ENCODE results near the gene ATP12A.

Gene ATP12A

DNA sequence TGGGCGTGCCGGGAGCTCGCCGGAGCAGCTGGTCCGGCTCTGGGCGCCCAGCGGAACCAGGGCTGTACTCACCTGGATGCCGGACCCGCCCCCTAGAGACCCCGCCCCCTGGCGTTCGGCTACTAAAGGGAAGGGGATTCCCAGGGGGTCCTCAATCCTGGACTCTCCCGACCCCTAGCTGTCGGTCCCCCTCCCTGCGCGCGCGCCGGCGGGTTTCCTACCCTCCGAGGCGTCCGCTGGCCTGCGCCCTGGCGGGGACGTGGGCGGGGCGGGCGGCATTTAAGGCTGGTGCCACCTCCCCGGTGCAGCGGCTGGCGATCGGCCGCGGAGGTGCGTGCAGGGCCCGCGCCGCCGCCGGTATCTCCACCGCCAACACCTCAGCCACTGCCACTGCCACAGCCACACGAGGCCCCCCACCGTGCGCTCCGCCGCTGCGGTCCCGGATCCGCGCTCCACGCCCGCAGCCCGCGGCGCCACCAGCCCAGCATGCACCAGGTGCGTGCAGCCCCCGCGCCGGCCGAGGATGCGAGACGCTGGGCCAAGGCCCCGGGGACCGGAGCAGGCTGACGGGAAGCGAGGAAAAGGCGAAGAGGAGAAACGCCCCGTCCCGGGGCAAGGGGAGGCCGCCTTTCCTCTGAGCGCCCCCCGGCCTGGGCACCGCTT lies at the start of gene ATP12A:
TSS of gene ATP12A (plus strand) at position 151 of the 663 bp plus-strand sequence. CDS start at position 487, 336 bp downstream.
- peak; percentile 12 for DNase-seq (ENCODE audit: low read depth)

- no peak for DNase-seq (ENCODE audit: low read depth)
Observed at GRCh38 chr13:24630851-24631620, 49.2 kb upstream of the ATP12A start.

DNA sequence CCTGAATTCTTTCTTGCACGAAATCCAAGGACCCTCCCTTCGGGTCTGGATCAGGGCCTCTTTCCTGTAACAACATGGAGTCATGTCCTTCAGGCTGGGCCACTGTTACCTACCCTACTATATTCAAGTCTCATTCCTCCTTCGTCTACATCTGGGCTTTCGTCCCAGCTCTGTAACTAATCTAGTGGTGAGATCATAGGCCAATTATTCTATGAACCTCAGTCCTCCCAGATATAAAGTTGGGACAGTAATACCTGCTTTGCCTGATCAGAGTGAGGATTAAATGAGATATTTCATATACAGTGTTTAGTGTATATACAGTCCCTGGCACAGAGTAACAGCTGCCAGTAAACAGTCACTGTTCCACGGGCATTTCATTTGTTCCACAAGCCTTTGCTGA lies 48.3 kb upstream of the ATP12A start:
- no peak for DNase-seq (ENCODE audit: low read depth)

DNA sequence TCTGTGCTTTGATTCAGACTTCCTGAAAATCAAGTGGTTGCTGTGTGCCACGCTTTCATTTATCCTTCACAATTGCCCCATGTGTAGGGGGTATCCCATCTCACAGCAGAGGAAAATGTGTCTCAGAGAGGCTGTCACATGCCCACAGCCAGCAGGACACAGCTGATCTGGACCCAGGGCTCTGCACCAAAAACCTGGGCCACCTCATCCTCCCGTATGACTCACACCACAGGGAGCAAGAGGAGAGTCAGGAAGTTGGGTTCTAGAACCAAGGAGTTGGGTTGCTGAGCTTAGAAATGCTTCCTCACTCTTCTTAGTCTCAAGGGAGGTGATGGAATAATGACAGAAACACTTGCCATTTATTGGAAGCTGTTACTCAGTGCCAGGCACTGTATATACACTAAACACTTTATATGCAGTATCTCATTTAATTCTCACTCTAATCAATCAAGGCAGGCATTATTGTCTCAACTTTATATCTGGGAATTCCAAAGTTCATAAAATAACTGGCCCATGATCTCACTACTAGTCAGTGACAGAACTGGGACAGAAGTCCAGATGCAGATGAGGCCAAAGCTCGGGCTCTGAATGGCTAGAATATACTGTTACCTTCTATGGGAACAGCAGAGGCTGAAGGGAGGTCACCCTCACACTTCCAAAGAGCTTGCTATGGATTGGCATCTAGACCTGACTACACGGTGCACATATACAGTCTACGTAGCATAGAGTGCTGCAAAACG lies 47.7 kb upstream of the ATP12A start:
- DNase-seq (ENCODE audit: low read depth), result no peak

- DNase-seq (ENCODE audit: low read depth), result no peak
Observed at GRCh38 chr13:24636776-24637175, 43.4 kb upstream of the ATP12A start.

DNA sequence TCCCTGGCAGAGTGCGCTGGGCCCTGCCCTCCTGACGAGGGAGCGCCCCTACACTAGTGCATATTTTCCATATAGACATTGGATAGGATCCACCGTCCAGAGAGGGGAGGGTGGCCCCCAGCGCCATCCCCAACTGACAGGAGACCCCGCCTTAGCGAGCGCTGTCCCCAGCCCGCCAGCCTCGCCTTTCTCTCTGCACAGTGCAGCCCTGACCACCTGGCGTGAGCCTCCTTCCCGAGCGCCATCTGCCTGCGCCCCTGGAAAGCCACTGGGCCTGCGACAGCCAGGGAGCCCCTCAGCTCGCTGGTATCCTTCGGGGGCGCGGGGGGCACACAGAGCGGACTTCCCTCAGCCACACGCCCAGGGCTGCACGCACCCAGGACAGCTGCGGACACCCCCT lies 42.1 kb upstream of the ATP12A start:
- no peak for DNase-seq (ENCODE audit: low read depth)

DNA sequence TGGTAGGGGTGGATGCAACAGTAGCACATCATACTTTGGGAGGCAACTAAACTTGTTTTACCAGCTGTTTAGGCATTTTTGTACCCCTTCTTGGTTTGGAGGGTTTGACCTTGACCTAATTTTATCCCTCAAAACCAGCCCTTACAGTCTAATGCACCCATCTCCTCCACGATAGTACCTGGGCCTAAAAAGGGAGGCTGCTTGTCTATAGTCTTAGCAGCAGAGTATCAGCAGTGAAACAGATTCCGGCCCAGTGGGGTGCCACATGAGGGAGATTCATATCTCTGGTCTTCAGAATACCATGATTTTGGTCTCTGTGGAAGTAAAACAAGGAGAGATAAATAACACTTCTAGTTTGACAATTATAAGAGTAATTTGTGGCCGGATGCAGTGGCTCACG lies 39.5 kb upstream of the ATP12A start:
- DNase-seq (ENCODE audit: low read depth), result no peak

DNA sequence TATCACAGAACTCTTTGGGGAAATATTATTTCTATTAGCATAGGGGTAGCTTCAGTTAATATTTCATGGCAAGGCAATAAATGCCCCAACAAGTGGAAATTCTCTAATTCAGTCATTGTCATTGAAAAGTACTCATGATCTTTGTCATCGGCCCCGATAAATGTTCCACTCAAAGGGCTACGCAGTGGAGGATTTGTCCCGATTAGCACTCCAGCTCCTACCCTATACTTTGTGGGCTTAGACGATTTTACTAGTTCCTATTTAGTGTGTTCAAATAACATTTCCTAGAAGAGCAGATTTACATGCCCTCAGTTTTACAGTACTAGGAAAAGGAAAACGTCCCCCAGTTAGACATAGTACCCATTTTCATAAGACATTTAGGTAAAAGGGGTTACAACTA lies 38.0 kb upstream of the ATP12A start:
- no peak for DNase-seq (ENCODE audit: low read depth)

DNA sequence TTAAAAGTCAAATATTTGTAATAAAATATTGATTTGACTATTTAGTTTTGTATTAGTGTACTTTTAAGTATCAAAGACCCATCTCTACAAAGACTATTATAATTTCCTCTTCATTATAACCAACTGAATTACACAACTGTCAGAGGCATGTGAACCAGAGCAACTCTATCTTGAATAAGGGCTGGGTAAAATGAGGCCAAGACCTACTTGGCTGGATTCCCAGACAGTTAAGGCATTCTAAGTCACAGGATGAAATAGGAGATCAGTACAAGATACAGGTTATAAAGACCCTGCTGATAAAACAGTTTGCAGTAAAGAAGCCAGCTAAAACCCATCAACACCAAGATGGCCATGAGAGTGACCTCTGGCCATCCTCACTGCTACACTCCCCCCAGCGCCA lies 36.2 kb upstream of the ATP12A start:
- no peak for DNase-seq (ENCODE audit: low read depth)

DNA sequence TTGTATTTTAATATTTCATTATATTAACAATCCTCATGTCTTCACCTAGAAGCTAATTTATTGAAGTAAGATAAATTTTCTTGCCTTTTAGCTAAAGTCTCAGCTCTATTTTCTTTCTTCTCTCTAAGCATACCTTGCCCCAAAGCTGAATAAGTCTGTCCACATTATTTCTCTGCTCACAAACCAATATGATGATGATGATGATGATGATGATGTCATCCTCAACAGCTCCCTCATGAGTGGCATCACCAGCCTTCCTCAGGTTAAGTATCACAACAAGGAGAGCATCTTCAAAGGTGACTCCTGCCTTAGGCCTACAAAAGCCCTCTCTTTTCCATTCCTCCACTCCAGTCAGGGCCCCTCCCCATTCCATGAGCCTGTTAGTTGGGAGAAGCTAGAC lies 31.9 kb upstream of the ATP12A start:
- no peak for DNase-seq (ENCODE audit: low read depth)

GRCh38 chr13:24648983-24649687 lies 31.1 kb upstream of the ATP12A start:
- DNase-seq (ENCODE audit: low read depth), result no peak

- DNase-seq (ENCODE audit: low read depth), result no peak
Observed at GRCh38 chr13:24649688-24650043, 30.5 kb upstream of the ATP12A start.

DNA sequence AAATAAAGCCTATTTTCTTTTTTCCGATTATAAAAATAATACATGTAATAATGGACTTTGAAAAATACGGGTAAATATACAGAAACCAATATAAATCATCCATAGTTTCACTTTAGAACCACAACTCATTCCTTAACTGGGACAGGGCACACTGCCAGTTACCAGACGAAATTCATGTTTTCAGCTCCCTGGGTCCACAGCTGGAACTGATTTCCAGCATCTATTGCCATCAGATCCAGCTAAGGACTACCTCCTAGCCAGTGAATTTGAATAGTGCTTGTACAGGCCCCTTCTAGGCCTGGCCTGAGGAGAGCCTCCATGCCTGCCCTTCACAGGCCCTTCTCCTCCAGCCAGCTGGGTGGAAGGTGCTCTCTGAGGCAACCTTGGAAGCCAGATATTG lies 30.0 kb upstream of the ATP12A start:
- no peak for DNase-seq (ENCODE audit: low read depth)

- no peak for DNase-seq (ENCODE audit: low read depth)
Observed at GRCh38 chr13:24651718-24652345, 28.4 kb upstream of the ATP12A start.

DNA sequence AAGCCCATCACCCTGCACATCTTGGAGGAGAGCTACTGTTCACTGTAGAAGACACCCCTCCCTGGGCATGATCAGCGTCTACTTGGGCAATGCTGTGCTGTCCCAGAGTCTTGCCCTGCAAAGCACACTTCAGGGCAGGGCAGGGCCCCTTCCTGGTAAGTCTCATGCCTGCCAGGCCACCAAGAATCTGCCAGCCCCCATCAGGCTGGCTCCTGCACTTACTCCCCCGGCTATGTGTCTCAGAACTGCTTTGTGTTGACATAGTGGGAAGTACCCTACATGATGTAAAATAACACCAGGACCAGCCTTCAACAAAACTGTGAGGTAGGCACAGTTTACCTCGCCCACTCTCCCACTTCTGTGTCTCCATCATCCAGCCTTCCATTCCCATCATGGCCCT lies 27.8 kb upstream of the ATP12A start:
- no peak for DNase-seq (ENCODE audit: low read depth)

DNA sequence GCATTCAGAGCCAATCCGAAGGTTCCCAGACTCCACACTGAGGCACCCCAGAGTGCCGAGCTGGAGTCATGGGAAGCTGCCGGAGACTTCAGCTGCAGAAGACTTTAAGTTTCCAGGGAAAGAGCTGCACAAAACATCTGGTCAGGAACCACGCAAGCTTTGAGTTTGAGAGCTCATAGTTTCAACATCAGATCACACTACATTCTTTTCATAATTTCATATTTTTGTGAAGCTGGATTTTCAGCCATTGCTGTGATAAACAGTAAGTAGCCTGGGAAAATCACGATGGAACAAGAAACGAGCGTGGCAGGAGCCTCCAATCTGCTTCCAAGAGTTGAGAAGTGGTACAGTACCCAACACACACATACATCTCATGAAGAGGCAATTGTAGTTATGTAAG lies 25.5 kb upstream of the ATP12A start:
- DNase-seq (ENCODE audit: low read depth), result no peak

- no peak for DNase-seq (ENCODE audit: low read depth)
Observed at GRCh38 chr13:24659239-24659638, 21.0 kb upstream of the ATP12A start.

DNA sequence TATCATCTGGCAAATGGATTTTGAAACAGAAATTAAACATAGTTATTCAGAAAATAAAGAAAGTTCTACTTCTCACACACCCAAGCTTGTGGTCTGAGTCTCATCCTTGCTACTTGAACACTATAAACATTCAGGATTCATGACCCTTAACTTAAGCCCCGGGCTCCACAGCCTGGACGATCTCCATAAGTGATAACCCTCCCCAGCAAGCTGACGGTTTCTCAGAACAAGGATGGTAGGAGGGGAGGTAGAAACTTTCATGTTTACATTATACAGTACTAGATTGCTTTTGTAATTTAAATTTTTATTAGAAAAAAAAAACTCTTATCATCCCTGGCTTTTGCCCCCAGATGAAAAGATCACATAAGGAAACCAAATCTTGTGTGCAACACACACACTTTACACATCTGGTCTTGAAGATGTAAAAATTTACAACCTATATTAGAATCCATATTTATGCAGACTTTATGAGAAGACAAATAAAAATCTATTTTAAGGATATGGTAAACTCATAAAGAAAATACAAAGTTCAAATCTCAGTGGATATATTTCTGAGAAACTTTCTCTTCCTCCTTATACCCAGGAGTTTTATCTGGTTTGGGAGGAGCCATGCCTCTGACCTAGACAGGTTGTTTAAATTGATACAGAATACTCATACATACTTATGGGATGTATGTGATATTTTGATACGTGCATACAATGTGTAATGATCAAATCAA lies 20.0 kb upstream of the ATP12A start:
- DNase-seq (ENCODE audit: low read depth), result no peak

- no peak for DNase-seq (ENCODE audit: low read depth)
Observed at GRCh38 chr13:24661713-24662112, 18.5 kb upstream of the ATP12A start.

DNA sequence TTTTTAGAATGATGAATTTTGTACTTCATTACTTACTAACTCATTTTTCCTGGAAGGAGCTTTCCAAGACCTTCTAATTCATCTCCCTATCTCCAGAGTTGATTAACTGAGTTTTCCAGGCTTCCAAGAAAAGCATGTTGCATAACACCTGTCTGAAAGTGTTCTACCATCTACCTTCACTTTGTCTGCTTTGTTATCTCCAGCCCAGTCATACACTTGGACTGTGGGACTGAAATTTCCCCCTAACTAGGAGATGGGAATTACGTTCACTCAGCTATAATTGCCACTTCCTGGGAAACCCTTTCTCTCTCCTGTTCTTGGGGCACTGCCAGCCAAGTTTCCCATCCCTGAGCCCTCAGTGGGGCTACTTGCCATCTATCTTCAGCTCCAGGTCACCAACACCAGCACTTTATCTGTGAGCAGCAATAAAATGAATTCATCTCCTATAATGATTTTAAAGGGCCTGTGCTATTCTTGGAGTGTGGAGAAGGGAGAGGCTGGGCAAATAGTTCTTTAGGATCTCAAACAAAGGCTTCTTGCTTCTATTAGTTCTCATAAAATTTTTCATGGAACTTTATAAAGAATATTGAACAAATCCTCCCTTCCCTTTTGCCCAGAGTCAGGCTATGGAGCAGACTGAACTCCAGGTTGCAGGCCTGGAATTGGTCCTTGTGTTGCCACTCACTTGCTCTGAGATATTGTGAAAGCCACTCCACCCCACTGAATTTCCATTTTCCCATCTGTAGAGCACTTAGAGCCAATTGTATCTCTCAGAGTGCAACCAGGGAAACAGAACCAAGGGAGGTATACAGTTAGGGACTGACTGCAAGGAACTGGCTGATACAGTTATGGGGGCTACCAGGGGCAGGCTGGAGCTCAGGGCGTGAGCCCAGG lies 17.8 kb upstream of the ATP12A start:
- no peak for DNase-seq (ENCODE audit: low read depth)

DNA sequence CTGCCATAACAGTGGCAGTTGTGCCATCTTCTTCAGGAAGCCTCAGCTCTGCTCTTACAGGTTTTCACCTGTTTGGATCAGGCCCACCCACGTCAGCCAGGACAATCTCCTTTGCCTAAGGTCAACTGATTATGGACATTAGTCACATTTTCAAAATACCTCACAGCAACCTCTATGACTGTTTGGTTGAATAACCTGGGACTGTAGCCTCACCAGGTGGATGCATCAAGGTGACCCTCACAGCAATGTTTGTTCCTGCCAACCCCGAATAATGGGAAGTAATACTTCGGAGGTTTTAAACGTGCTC lies 17.2 kb upstream of the ATP12A start:
- DNase-seq (ENCODE audit: low read depth), result no peak
